ENCODE measurements around the gene GPR183. TPM values are rescaled to one million over a fixed set of nuclear protein-coding genes. Genes with fewer than 3 reads are reported as not detected.

The GPR183 gene
- total RNA-seq, 1 donor from 2014 or later: 5.4 TPM

GRCh38 chr13:99312493-99312883 is 5.3 kb upstream of the GPR183 start:
- DNase-seq (ENCODE audit: low spot score): peak; percentile 50

DNA sequence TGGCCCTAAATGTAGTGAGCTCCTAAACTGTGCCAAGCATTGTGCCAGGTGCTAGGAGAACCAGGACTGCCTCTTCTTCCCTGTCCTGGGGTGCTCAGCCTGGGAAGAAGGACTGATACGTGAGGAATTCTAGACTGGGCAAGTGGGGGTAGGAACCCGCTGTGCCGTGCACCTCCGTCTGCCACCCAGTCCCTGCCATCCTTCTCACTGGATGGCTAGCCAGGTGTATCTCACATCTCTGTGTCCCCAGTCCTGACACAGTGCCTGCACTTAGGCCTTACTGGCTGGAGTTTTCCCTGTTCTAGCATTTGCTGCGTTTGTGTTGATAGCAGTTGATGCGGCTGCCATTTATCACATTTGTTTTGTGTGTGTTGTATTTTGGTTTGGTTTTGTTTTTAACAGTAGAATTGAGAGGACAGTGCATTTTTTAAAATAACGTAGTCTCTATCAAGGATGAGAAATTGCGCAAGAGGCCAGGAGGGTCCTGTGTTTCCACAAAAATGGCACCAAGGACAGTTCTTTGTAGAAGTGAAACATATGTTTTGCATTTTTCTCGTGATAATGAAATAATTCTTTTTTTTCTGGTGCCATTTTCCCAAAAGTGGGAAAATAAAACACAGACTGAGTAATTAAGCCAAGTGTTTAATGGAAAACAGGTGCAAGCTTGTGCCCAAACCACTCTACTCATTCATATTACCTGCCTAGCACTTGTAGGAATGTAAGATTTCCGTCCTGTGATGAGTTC is 4.7 kb upstream of the GPR183 start:
- no peak for DNase-seq (ENCODE audit: low spot score)

GRCh38 chr13:99311137-99311536 is 3.9 kb upstream of the GPR183 start:
- no peak for DNase-seq (ENCODE audit: low spot score)

GRCh38 chr13:99310382-99311031 is 3.3 kb upstream of the GPR183 start:
- DNase-seq (ENCODE audit: low spot score): no peak

DNA sequence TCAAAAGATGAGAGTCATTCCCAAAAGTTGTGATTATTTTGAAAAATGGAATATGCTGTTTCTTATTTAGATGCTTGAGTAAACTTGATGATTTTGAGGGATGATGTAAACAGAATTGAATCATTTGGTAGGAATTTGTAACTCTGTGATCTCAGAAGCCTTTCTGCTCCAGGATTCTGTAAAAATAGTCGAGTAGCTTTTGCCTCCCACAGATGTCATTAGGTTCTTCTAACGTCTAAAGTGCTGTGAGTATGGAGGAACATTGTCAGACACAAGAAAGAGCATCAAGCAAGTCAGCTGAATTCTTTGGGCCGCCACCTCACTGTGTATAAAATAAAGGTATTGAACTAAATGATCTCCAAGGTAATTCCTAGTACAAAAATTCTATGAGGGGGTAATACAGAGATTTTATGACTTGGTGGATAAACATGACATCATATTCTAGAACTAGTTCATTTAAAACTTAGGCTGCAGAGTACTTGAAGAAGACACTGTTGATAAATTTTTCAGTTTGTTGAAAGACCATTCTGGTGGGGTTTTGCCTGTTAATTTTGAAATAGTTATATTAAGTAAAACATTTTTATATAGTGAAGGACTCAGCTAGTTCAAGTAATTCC is 1.4 kb upstream of the GPR183 start:
- no peak for DNase-seq (ENCODE audit: low spot score)

DNA sequence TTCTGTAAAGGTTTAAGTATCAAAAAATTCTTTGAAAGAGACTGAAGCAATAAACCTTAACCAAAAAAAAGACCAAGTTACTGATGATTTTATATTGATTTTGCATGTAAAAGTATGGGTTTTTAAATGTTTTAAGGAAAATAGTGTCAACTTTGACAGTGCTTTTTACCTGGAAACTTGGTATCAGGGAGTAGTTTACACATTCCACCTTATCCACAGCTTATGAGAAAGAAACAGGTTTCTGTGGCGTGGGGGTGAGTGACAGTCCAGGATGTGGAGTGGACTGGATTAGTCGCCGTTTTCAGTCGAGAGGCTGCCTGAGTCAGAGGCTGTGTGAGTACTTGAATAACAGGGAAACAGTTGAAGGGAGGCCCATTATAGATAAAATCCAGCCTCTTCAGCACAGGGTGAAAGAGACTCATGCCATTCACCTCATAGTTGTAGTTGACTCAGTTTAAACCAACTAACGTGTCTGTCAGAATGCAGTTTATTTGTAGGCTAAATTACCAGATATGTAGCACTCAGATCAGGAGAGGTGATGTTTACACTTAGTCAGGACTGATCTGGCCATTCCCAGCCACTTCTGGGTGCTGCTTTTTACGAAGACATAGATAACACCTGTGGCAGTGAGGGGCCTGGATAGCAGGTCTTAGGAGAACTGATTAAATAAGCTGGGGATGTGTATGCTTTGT is 595 bp upstream of the GPR183 start:
- DNase-seq (ENCODE audit: low spot score): no peak

DNA sequence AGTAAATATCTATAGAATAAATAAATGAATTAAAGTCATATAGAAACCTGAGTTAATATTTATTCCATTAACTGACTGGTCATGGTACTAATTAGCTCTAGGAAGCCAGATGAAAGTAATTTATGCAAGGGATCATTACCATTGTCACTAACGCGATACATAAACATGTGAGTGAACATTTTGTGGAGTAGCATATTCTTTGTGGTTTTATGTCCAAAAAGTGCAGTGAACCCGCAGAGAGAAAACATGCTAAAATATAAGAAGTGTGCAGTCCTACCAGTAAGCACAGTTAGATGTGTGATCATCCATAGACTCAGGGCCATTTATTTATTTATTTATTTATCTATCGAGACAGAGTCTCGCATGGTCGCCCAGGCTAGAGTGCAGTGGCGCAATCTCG is 1.6 kb downstream of the GPR183 start:
- no peak for DNase-seq (ENCODE audit: low spot score)

DNA sequence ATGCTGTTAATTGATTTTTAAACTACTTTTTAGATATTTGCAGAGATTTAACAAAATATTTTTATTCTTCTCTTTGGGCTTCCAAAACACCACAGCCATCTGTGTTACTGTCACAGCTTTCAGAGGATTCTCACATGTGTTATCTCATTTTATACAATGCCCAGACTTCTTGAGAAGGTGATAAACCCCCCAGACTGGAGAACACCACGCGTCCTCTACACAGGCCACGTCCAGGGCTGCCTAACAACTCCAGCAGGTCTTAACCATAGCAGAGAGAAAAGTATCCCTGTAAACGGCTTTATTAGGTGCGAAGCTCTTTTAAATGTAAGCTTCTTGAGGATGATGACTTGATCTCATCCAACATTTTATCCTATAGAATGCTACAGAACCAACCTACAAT is 2.0 kb downstream of the GPR183 start:
- no peak for DNase-seq (ENCODE audit: low spot score)

GRCh38 chr13:99304541-99304940 is 2.7 kb downstream of the GPR183 start:
- no peak for DNase-seq (ENCODE audit: low spot score)

- DNase-seq (ENCODE audit: low spot score): no peak
Measured at GRCh38 chr13:99303863-99304521, 3.2 kb downstream of the GPR183 start.

GRCh38 chr13:99302637-99303505 is 4.3 kb downstream of the GPR183 start:
- no peak for DNase-seq (ENCODE audit: low spot score)

- DNase-seq (ENCODE audit: low spot score): no peak
Measured at GRCh38 chr13:99301913-99302636, 5.1 kb downstream of the GPR183 start.

GRCh38 chr13:99301056-99301838 is 6.0 kb downstream of the GPR183 start:
- no peak for DNase-seq (ENCODE audit: low spot score)

DNA sequence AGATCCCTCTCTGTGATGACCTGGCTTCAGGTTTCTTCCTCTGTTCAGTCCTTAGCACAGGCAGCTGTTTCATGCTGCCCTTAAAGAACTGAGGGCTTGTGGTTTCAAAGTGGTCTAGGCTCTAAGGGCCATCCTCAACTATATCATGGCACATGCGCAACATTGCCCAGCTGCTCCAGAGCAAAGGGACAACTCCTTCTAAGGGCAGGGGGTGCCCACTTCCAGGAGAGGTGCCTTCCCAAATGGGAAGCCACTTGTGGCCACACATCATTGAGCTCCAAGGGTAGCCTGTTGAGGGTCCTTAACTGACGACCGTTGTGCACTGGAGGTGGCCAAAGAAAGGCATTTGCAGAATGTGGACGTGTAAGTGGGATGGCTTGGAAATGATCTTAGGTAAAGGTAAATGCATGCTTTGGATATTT is 7.3 kb downstream of the GPR183 start:
- DNase-seq (ENCODE audit: low spot score): no peak

DNA sequence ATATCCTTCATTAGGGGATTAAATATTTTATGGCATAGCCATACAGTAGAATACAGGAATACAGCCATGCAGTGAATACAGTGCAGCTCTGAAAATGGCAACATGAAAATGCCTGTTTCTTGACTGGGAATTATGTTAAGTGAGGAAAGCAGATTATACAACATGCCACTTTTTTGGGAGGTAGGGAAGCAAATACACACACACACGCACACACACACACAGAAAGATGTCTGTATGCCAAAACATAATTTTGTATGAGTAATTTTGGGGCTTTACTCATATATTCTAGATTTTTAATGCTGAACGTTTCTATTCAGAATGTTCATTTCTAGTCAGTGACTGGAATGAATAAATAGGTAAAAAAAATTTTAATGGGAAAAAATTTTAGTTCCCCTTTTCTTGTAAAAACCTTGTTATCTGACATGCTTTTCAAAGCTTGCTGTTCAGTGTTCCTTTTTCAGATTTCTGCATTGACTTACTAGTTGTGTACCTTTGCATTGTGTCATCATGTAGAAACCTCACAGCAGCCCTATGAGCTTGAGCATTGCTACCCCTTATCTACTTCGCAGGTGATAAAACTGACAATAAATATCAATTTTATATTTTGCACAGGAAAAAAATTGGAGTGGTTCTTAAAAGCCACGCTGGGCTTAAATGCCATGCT is 7.8 kb downstream of the GPR183 start:
- no peak for DNase-seq (ENCODE audit: low spot score)

DNA sequence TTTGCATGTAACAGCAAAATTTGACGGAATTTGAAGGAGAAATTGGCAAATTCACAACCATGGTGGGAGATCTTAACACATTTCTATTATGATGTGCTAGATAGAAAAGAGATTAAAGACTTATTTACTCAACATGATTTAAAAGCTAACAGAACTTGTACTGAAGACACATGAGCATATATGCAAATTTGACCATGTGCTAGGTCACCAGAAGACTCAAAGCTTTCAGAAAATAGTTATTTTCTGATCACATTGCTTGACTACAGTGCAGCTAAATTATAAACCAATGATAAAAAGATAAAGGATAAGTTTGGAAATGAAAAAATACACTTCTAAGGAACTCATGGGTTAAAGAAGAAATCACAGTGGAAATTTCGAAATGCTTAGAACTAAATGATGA is 9.1 kb downstream of the GPR183 start:
- DNase-seq (ENCODE audit: low spot score): no peak

DNA sequence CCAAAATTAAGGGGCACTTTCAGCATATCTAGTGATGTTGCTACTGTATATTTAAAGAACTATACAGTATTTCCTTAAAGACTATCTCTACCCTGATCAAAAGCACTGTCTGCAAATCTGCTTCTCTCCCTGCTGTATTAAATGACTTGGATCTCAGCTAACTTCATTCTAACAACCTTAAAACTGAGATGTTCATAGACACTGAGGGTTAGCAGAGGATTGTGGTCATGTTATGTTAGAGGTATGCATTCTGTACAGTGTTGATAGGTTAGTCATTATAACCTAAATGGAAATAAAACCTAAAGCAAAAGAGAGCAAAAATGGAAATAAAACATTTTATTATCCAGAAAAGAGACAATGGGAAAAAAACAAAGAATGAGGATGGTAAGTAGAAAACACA is 9.9 kb downstream of the GPR183 start:
- no peak for DNase-seq (ENCODE audit: low spot score)

GRCh38 chr13:99296398-99296797 is 10.8 kb downstream of the GPR183 start:
- DNase-seq (ENCODE audit: low spot score): no peak

Data from ureter (tissue), 1 donor.